GM18870 (cell line): Measurements from ENCODE around the gene NCK2.

Source experiments
- ATAC-seq: cut with Tn5 transposase; IDR thresholded peaks from one replicate; pipeline ENCODE4 v1.9.1; 2021; ENCODE audit warnings: moderate library complexity; ENCODE audit not compliant: unreplicated experiment

NCK2 gene

DNA sequence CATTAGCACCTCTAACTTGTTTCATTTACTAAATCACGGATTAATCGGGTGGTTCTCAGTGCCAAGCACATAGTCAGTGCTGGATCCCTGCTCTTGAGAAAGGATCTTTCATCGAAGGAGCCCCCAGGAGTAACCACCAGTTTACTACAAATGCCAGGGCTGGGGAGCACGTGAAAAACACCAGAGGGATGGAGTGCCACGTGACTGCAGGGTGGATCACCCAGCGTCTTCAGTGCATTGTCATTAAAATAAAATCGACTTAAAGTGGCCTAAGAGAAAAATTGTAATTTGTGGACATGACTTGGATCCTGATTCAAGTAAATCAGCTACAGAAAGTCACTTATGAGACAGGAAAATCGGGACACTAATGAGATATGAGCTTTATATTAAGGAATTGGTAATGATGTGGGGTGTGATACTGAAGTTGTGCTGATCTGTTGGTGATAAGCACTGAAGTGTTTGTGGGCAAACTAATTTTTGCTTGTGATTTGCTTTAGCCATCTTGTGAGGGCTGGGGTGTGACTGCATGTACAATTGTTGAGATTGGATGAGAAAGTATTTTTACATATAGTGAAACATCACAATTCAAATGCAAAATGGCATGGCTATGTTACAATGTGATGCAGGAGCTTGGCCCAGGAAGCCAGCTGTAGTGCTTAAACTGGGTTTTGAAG, 63.8 kb downstream of the NCK2 start:
- ATAC-seq, result no peak

DNA sequence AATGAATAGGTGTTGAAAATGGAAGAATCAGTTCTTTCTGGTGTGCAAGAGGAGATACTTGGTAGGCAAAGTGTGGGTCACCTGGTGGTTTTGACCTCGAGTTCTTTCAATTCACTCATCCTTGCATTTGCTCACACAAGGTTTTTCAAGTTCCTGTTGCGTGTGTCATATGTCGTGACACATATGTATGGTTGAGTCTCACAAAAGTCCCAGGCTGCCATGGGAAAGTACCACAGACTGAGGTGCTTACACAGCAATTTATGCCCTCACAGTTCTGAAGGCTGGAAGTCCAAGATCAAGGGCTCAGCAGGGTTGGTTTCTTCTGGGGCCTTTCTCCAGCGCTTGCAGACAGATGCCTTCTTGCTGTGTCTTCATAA, 64.4 kb downstream of the NCK2 start:
- peak; percentile 42 for ATAC-seq

DNA sequence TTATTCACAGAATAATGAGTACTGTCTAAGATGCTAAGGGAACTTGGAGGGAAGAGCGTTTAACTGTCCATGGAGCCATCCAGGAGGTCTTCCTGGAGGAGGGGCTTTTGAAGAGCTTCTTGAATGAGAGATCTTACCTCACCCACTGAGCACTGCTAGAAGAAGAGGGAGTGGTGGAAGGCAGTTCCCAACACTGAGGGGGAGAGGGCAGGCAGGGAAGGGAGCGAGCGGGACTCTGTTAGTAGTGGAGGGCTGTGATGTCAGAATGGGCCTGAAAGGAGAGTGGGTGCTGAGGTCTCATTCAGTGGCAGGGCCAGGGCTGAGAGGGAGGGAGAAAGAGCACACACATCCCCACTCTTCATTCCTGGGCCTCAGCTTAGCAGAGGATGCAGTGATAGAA, 65.0 kb downstream of the NCK2 start:
- no peak for ATAC-seq

DNA sequence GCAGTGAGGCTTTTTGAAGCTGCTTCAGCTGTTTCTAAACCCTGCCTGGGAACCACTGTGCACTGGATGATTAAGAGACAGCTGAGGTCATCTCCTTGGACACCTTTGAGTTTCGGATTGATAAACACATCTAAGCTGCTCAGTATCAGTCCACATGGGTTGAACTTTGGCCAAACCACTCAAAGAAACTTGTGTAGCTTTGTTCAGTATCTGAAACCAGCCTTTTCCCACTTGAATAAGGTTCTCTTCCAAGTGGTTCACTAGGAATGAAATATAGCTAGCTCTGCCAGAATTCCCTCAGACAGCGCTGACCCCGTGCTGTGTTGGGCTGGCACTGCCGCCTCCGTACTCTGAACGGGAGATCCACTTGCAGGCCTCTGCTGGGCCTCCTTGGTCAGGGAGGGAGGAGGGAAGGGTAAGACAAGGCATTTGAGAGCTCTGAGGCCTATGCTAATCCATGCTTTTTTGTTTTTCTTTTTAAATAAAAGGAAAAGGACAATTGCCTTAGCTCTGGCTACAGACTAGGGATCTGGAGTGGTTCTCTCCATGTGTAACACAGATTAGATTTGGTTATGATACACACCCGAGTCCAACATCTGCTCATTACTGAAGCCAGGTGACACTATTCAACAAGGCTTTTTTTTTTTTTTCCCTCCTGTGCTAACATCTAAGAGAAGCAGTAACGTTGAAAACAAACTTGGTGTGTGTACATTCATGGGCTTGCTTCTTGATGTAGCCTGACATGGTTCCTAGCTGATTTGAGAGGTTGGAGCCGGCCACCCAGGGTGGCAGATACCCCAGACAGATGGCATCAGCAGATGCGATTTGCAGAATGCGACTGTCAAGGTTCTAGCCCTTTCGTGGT, 67.7 kb downstream of the NCK2 start:
- ATAC-seq, result peak; percentile 95

DNA sequence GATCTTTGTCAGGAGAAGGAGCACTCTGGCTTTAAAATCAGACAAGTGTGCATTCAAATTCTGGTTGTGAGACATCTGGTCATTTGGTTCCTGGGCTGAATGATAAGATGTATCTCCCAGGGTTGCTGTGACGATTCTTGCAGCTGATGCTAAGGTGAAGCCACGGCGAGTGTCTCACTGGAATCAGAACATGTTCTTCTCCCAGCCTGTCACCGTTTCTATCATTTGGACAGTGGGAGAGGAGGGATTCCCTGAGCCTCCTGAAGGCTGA, 68.3 kb downstream of the NCK2 start:
- no peak for ATAC-seq

DNA sequence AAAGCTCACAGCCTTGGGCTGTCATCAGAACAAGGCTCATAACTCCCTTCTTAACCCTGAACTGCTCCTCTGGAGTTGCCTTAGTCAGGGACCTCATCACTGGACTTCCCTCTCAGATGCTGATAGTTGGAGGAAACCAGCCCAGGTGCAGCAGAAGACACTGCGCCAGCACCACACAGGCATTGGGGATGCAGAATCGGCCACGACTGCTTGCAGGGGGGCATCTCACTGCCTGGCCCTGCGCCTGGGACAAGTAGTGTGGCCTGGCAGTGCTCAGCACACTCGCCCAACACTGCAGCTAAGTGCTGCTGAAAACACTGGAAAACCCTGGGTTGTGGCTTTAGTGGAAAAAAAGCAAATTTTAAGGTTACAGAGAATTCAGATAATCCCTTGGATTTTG, 68.7 kb downstream of the NCK2 start:
- no peak for ATAC-seq

DNA sequence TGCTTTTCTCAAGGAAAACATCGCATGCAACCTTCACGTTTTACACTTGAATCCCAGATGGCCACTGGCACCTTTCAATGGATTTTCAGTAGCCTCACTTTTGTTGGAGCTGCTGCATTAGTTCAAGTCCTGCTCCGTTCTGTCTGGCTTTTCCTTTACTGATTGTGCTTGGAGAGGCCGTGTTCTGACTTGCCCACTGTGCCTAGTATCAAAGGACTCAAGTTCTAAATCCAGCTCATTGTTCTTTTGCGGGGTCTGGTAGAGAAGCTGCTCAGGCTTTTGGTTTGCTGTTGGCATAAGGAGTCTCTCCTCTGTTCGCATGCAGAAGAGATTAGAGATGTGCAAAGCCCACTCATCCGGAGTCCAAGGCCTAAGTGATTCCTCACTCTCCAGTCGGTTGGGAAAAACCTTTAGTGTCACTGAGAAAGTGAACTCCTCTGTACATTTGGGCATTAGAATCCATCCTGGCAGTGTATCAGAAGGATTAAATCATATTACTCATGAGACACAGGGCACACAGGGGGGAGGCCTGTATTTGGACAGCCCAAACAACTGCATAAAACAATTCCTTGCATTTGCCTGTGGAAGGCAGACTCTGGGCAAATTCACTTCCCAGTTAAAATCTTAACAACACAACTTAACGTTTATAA, 69.7 kb downstream of the NCK2 start:
- ATAC-seq, result no peak

DNA sequence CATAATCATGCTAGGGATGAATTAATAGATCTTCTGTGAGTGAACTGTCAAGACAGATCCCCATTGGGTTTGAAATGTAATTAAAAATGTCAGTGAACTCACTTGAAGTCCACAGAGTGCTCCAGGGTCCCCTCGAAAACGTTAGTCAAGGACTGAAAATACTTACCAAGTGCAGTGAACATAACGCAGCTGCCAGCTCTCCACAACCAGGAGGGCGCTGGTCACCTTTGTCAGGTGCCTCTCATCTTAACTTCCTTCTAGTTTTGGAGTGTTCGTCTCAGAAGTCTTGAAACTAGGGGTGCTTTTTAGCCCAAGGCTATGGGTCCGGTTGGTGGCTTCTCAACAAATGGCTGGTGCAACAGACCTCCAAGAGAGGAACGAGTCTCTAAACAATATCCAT, 70.7 kb downstream of the NCK2 start:
- ATAC-seq, result no peak

DNA sequence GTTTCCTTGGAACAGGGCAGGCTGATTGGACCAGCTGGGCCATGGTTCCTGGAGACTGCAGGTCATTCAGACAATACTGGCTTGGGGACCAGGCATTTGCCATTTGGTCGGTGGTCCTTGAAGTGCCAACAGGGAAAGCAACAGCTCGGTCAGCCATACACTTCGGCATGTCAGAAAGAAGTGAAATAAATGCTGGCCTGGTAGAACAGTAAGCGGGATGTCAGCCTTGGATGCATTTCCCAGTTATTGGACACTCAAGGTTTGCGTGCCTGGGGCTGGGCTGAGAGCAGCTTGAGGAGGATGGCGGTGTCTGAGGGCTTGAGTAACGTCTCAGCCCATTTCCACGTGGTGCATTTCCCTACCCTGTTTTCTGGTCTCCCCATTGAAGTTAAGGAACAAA, 75.4 kb downstream of the NCK2 start:
- ATAC-seq, result no peak

DNA sequence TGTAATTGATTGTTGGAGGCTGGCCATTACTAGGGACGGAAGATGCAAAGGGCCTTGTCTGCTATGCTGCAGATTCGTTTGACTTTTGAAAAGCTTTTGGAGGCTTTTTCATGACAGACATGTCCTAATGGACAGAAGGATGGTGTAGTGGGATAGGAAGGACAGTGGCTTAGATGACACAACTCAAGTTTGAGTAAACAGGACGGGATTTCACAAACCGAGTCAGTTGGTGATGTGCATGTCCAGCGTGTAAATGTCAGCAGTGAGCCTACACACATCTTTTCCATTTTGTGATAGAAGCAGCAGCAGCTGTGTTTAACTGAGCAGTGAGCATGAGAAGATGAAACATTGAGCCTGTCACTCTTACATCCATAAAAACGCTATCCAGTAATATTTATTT, 76.0 kb downstream of the NCK2 start:
- no peak for ATAC-seq

DNA sequence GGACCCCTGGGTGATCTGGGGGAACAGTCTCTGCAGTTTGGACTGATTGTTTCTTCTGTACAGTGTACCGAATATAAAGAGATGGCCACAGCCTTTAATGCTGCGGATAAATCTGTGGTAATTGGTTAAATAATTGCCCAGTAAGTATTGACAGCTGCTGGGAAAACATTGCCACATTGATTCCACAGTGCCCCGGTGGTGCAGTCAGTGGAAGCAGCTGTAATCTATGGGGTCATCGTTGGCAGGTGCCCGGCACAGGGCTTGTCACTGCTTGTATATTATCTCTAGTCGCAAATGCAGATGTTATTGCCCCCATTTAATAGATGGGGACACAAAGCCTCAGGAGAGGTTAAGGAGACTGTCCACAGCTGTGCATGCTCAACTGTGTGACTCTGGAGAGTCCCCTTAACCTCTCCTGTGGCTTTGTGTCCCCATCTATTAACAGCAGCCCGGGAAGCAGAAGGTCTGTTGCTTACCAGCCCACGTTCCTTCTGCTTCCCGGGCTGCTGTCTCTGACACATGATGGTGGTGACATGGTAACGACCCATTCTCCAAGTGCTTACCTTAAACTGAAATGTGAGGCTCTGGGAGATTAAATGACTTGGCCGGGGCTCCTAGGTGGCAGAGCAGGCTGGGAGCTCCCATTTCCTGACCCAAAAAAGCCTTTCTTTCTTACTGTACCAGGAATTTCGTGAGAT, 76.9 kb downstream of the NCK2 start:
- no peak for ATAC-seq

DNA sequence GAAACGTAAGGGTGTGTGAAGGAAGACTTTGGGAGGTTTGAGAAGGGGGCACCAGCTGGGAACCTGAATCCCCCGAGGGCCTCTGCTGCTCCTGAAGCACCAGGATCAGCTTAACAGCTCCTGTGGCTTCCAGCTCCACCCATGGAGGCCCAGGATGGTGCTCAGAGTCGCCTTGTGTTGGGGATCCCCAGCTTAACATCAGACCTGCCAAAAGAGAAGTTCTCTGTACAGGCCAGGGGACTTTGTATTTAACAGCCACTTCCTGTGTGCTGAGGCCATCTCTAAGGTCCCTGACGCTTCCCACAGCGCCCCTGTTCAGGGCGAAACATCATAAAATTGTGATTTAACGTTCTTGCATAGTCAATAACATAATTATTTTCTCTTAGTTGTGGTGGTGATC, 77.5 kb downstream of the NCK2 start:
- ATAC-seq, result peak; percentile 69

DNA sequence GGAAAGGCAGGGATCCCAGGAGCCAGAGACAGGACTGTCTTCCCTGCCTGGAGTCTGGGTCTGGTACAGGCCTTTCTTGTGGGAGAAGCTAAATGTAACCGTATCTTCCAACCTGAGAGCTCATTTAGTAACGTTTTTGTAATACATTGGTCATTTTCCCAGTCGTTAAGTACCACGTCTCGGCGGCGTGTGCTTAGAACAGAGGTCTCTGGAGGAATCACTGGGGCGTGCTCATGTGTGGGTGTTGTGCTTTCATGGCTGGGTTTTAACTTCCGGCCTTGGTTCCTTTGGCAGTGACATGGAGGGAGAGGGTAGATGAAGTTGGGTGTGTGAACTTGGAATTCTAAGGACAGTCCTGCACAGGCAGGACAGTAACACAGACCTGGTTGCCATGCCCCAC, 79.7 kb downstream of the NCK2 start:
- ATAC-seq, result no peak

DNA sequence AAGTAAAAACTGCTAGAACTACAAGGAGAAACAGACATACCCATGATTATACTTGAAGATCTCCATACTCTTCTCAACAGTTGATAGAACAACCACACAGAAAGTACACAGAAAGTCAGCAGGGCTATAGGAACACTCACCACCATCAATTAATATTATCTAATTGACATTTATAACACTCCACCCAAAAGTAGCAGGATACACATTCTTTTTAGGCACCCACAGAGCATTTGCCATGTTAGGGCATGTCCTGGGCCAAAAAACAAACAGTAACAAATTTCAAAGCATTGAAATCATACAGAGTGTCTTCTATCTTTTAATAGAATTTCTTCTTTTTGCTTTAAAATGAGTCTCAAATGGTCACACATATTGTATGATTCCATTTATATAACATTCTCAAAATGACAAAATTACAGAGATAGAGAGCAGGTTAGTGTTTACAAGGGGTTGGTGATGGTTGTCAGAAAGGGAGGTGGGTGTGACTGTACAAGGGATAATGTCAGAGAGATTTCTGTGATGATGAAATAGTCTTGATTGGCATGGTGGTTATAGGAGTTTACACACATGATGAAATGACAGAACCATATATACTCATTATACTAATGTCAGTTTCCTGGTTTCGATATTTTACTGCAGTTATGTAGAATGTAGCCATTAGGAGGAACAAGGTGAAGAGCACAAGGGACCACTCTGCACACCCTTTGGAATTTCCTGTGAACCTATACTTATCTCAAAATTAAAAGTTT, 82.8 kb downstream of the NCK2 start:
- peak; percentile 59 for ATAC-seq

DNA sequence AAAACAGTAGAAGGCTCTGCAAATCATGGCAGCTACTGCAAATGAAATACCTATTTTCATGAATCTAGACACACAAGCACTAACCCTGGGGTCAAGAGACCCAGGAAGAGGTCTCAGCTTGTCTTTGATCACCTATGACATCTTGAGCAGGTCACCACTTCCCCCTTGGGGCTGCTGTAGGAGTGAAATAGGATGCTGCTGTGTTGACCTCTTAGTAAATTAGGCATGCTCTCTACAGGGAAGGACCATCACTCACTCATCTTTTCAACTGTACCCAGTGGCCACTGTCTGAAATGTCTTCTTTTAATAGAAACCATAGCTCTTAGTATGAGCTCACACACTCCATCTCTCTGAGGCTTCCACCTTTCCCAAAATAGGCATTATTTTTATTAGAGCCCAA, 83.8 kb downstream of the NCK2 start:
- ATAC-seq, result no peak

DNA sequence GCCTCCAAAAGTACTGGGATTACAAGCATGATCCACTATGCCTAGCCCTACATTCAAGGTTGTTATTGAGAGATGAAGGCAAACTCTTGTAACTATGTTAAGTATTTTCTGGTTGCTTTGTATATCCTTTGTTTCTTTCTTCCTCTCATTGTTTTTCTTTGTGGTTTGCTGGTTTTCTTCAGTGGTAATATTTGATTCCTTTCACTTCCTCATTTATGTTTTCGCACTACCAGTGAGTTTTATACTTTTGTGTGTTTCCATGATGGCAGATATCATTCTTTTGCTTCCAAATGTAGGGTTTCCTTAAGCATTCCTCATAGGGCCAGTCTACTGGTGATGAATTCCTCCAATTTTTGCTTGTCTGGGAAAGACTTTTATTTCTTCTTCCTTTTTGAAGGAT, 90.2 kb downstream of the NCK2 start:
- ATAC-seq, result peak; percentile 93

DNA sequence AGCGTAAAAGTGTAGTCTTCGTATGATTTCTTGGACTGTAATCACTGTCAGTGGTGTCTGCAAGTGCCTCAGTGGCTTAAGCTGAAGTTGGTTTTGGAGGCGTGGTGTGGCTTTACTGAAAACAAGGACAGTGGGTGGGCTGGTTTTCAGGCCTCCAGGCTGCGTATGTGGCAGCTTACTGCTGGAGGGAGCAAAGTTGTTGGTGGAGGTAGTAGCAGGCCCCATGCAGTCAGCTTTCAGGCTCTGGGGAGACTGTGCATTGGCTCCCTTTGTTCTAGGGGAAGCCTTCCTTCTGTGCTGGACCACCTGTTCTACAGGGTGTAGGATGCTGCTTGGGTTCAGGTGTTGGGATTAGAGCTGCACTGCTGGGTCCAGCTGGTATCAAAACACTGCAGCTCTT, 91.6 kb downstream of the NCK2 start:
- no peak for ATAC-seq

DNA sequence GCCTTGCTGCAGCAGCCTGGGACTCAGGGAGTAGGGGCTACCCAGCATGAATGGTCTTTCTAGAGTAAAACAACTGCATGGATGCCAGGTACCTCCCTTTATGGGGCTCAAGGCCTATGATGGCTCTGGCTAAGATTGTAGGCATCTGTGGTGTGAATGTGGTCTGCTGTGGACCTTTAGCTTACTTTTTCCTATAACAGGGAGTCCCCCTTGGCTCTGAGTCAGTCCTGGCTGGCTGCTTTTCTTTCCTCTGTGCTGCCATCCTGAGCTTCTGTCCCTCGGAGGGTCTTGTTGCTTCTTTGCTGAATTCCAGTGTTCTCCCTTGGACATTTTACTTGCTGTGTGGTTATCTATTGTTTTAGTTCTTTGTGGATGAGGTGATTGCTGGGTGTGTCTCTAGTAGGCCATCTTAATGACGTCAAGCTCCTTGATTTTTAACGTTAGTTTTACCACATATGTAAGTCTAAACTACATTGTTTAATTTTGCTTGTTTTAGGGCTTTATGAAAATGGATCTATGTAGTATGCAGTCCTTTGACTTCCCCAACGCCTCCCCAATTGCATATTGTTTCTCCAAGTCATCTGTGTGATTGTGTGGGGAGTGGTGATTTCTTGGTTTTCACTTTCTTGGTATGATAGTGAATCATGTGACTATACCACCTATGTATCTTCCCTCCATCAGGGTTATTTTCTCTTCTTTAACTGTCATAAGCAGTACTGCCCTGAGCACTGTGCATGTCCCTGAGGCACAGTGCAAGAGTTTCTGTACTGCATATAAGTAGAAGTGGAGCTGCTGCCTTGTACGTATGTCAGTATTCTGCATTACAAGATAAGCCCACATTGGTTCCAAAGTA, 92.4 kb downstream of the NCK2 start:
- no peak for ATAC-seq

DNA sequence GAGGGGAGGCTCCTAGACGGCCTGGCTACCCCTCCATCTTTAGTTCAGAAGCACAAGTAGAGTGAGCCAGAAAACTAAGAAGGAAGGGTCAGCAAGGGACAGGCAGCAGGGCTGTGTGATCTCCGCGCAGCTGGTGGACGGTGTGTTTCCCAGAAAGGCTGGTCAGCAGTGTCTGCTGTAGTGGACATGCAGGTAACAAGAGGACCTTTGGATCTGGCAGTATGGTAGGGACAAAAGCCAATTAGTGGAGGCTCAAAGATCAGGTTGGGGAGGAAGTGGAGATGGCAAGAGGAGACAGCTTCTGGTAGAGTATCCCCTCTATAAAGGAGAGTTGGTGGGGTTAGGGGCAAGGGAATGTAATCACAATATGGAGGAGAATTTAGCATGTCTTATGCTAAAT, 95.1 kb downstream of the NCK2 start:
- ATAC-seq, result no peak

DNA sequence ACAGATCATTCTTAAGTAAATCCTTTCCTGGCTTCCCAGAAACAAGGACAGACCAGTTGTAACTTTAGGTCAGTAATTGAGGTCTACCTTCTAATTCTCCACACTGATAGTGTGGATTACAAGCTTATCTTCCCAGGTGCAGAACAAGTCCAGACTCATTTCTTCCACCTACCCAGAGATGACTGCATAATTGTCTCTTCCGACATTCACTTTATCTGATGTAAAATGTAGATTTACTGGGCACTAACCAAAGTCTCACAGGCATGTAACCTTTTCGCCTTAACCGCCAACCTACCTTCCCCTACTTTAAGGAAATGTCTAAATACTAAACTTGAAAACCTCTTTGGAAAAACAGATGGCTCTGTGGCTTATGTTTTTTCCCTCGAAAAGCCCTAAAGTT, 96.2 kb downstream of the NCK2 start:
- ATAC-seq, result no peak
